ENCODE measurements around the gene SYTL2.

GRCh38 chr11:85805387-85805786, 5.6 kb downstream of the SYTL2 start:
- TF ChIP-seq CTCF (IDR thresholded peaks at IDR 0.05) = no peak
- TF ChIP-seq REST (IDR thresholded peaks at IDR 0.05; ENCODE audit: insufficient read depth in 1 of 2, low read depth in 2 of 2, low read length in 1 of 2) = no peak
- no peak for TF ChIP-seq POLR2AphosphoS5 (IDR thresholded peaks at IDR 0.05; ENCODE audit: low read depth, low read length)
- no peak for TF ChIP-seq TCF7L2 (IDR thresholded peaks at IDR 0.05; ENCODE audit: low read depth, low read length)

All from Panc1 (cell line).